NAMALWA (cell line): ENCODE measurements around the gene CRTAC1.
A peak's percentile ranks its signal among the peaks of the same experiment; 100 is the strongest.

Source experiments
- DNase-seq: peaks from one replicate; pipeline ENCODE4 v3.0.0-alpha.2; 2015; ENCODE audit warnings: low spot score

The CRTAC1 gene

DNA sequence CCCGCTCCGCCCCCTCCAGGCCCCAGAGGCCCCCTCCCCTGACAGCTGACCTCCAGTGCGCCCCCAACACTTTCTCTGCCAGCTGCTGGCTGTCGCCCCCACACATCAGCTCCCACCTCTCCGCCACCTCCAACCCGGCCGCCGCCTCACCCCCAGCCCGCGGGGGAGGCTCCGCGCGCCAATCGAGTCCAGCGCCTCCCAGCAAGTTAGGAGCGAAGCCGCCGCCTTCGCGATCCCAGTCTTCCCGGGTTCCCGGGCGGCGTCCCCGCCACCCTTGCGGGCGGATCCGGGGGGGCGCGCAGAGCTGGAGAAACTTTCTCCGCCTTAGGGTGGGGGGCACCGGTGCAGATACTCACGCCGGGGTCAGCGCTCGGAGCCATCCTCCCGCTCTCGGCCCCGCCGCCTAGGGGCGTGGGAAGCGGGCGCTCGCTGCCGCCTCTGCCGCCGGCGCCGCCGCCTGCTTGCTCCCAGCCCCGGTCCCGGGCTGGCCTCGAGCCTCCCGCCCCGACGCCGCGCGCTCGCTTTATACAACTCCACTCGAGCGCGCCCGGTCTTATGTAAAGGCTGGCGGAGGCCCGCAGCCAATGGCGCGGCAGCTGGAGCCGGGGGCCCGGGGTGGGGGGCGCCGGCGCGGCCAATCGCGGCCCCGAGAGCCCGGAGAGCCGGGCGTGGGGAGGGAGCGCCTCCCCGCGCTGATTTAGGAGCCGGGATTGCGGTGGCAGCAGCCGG lies at the start of gene CRTAC1:
TSS of gene CRTAC1 (minus strand) at position 529 of the 729 bp plus-strand sequence. CDS start at position 380, 149 bp downstream.
- no peak for DNase-seq

GRCh38 chr10:98078774-98079173 lies 48.4 kb upstream of the CRTAC1 start:
- no peak for DNase-seq

GRCh38 chr10:98077223-98077622 lies 46.8 kb upstream of the CRTAC1 start:
- DNase-seq = no peak

DNA sequence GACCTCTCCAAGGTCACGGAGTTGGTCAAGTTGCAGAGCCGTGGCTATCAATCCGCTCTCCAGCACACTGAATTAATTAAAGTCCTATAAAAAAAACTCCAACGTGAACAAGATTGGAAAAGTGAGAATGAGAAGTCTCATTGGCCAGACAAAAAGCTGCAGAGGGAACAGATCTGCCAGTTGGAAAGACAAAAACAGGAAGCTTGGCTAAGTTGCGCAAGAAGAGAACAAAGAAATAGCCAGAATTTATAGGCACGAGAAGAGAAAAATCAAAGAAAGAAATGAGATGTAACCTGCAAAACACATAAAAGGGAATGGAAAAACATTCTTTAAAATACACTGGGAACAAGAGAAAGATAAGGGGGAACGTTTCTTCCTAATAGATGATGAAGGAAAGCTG lies 45.7 kb upstream of the CRTAC1 start:
- DNase-seq = no peak

- DNase-seq = peak; percentile 26
Observed at GRCh38 chr10:98074315-98074911, 44.0 kb upstream of the CRTAC1 start.

- no peak for DNase-seq
Observed at GRCh38 chr10:98067165-98067564, 36.7 kb upstream of the CRTAC1 start.

- DNase-seq = no peak
Observed at GRCh38 chr10:98063740-98064027, 33.3 kb upstream of the CRTAC1 start.

- no peak for DNase-seq
Observed at GRCh38 chr10:98062424-98062823, 32.0 kb upstream of the CRTAC1 start.

- no peak for DNase-seq
Observed at GRCh38 chr10:98060079-98060478, 29.7 kb upstream of the CRTAC1 start.

- DNase-seq = no peak
Observed at GRCh38 chr10:98058295-98058694, 27.9 kb upstream of the CRTAC1 start.

- peak; percentile 56 for DNase-seq
Observed at GRCh38 chr10:98055841-98056516, 25.6 kb upstream of the CRTAC1 start.

DNA sequence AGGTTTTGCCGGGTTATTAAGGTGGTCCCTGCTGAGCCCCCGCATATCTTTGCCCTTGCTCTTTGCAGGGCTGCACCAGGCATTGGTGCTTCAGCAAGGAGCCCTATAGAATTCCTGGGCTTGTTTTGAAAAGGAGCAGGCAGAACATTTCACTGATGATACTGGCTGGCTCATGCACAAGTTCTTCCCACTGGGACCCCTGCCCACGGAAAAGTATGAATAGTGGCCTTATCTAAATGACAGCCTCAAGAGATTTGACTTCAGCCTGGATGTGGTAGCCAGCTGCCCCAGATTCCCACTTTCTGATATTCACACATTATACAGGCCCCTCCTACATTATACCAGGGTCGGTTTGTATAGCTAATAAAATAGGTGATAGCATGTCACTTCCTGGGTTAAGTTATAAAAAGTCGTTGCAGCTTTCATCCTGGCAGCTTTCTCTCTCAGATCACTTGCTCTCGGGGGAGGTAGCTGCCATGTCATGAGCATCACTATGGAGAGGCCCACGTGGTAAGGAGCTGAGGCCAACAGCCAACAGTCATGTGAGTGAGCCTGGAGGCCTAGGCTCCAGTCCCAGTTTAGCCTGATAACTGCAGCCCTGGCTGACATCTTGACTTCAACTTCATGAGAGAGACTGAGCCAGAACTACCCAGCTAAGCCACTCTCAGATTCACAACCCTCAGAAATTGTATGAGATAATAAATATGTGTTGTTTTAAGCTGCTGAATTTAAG lies 16.8 kb upstream of the CRTAC1 start:
- DNase-seq = no peak

GRCh38 chr10:98045785-98046389 lies 15.5 kb upstream of the CRTAC1 start:
- DNase-seq = peak; percentile 83

- peak; percentile 77 for DNase-seq
Observed at GRCh38 chr10:98041352-98042043, 11.1 kb upstream of the CRTAC1 start.

GRCh38 chr10:98039690-98040381 lies 9.4 kb upstream of the CRTAC1 start:
- no peak for DNase-seq

GRCh38 chr10:98038288-98038687 lies 7.9 kb upstream of the CRTAC1 start:
- DNase-seq = no peak

GRCh38 chr10:98035599-98035998 lies 5.2 kb upstream of the CRTAC1 start:
- DNase-seq = no peak

DNA sequence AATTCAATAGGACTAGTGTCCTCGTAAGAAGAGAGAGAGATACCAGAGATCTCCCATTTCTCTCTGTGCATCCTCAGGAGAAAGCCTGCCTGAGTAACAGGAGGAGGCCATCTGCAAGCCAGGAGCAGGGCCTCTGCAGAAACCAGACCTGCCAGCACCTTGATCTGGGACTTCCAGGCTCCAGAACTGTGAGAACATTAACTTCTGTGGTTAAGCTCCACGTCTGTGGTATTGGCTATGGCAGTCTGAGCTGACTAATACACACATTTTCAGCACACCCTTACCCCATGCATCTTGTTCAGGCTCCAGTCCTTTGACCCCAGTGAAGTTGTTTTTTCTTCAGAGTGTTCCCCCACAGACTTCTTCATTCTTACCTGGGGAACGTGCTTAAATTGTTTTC lies 3.1 kb upstream of the CRTAC1 start:
- DNase-seq = no peak

GRCh38 chr10:98031440-98031839 lies 1.0 kb upstream of the CRTAC1 start:
- DNase-seq = no peak

DNA sequence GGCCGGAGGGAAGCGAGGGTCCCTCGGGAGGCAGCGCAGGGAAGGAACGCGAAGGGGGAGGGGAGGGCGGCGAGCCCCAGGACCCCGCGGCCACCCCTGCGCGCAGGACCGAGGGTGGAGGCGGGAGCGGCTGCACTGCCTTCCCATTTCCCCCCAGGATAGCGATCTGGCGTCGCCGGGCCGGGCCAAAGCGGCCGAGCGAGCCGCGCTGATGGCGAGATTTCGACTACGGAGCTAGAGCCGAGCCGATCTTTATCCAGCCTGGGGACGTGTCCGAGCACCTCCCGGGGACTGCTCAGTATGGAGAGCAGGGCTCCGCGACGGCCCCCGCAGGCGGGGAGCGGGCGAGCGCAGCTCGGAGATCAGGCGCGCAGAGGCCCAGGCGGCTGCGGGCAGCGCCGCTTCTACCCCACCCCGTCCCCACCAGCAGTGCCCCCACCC lies 590 bp upstream of the CRTAC1 start:
- DNase-seq = no peak
